Activated gamma-delta T cell treated with Interleukin-2 at 50 U/mL for 16 hours (primary cell): Measurements from ENCODE around the gene KCTD2.
A peak's percentile ranks its signal among the peaks of the same experiment; 100 is the strongest.

Experiments used
- DNase-seq: peaks from one replicate; pipeline ENCODE4 v3.0.0-alpha.2; 2020

KCTD2 gene

DNA sequence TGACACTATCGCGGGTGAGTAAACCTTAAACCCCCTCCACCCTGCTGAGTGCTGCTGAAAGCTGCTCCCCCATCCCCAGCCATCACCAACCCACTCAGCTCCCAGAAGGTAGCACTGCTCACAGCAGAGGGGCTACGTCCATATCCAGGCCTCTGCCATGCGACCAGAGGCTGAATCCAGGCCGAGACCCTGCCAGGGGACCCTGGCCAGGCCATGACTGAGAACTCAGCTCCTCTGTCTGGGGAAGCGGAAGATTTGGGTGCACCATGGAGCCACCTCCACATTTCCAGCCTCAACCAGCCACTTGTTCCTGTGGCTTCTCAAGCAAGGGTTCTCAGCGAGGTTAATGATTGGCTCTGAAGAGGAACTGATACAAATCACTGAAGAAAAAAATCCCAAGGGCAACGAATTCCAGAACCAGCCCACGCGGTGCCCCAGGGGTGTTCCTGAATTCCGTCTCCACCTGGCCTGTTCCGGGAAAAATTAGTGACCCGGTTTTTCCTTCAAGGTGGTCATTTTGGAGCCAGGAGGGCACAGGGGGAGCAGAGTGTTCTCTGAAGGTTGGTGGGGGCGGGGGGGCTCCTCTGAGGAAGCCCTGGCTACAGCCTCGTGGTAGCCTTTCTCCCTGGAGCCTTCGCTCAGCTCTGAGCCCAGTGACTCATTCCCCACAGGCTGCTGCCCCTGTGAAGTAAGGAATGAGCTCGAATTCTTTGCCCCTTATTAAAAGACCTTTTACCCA, 31.4 kb downstream of the KCTD2 start:
- DNase-seq: no peak

DNA sequence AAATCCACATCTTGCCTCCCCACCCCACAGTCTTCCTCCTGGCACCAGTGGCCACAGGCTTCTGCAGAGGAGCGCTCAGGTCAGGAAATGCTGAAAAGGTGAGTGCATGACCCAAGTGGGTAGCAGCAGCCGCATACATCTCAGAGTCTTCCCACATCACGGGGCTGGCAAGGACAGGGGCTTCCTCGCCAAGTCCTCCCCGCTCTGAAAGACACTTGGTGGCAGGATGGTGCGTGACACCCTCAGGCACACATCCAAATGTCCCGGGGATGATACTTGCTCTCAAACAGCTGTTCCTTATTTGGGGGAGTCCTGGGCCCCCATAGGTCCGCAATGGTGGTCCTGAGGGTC, 32.0 kb downstream of the KCTD2 start:
- no peak for DNase-seq

DNA sequence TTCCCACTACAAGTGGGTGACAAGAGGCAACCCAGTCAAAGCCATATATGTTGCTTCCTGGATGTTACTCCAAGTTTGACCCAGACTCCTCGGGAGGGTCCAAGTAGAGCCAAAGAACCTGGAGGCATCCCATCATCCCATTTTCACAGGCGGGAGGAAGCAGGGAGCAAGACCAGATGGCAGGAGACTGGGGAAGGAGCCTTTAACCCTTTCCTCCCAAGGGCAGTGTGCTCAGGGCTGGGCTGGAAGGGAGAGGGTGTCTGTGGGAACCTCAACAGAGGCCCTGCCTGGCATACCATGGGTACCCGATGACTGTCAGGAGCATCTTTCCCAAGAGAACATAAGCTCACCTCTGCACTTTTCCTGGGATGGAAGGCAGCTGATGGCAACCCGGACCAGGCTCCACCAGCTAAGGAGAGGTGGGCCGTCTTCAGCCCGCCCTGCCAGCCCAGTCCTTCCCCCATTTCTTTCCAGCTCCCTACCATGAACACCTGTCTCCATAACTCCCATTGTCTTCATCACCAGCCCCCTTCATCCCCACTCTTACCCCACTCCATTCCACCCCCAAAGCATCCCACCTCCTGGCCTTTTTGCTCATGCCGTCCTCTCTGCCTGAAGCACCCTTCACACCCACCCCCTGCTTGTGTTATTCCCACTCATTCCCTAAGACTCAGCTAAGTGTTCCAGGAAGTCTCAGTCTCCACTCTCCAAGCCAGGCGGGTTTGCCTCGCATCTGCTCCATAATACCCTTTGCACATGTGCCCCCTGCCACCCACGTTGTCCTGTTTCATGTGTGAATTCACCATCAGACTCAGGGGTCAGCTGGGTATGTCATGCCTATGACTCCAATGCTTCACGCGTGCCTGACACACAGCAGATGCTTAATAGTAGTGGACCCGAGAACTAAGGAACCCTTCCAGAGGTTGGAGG, 34.9 kb downstream of the KCTD2 start:
- DNase-seq: no peak

DNA sequence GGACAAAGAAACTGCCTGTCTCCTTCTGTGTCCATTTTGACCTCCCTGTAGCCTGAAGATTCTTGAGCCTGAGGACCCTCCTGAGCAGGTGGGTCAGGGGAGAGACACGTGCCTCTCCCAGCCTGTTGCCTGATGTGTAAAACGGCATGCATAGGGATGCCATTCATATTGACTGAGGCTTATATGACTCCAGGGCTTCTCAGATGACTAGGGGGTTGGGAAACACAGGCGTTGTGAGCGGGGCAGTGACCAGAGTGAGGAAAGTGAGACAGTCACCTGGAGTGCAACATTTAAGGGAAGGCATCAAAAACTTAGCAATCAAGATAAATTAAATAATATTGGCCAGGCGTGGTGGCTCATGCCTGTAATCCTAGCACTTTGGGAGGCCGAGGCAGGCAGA, 35.7 kb downstream of the KCTD2 start:
- DNase-seq: no peak

DNA sequence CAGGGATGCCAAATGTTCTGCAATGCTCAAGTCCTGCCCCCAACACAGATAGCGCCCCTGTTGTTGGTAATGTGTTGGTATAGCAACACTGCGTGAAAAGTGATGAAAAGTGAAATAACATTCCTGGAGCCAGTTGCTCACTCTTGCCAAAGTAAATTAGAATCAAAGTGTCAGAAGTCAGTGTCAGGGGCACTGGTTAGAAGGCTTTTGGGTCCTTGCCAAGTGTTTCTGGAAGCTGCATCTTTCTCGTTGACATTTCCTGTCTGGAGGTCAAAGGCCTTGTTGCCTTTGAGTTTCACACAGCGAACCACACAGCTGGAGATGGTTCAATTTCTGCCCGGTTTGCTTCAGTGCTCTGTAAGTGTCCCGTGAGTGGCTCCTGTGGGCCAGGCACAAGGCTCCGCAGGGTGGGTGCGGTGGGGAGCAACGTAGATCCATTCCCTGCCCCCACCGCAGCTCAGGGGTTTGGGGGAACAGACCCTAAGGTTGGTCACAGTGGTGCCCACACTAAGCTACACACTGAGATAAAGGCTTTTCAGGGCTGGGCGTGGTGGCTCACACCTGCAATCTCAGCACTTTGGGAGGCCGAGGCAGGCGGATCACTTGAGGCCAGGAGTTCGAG, 37.1 kb downstream of the KCTD2 start:
- peak; percentile 20 for DNase-seq

DNA sequence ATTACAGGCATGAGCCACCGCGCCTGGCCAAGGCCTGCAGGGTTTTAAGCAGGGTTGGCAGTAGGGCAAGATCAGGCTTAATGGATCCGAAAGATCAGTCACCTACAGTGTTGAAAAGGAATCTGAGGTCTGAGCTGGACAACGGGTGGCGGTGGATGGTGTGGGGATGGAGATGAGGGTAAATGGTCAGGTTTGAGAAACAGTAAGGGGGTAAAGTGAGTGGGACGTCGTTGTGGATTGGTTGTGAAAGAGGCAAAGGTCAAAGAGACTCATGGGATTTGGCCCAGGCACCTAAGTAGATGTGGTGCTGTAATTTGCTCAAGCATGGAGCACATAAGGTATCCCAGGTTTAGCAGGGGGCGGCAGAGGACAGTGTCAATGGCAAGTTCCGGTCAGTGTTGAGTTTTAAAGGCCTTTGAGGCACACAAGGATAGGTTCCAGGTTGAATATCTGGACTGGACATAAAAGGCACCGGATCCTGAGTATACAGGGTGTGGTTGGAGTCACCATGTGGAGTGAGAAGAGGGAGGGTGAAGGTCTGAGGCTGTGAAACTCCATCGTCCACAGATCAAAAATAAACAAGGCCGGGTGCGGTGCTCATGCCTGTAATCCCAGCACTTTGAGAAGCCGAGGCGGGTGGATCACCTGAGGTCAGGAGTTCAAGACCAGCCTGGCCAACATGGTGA, 39.6 kb downstream of the KCTD2 start:
- no peak for DNase-seq

DNA sequence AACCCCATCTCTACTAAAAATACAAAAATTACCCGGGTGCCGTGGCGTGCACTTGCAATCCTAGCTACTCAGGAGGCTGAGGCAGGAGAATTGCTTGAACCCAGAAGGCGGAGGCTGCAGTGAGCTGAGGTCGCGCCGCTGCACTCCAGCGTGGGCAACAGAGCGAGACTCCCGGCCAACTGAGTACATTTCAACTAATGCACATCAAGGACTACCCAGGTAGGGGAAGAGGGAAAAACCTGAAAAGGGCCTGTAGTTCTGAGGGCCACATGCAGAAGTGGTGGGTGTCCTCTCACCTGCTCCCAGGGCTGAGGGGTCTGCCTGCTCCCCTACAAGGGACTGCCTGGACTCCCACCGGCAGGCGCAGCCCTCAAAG, 40.1 kb downstream of the KCTD2 start:
- no peak for DNase-seq

DNA sequence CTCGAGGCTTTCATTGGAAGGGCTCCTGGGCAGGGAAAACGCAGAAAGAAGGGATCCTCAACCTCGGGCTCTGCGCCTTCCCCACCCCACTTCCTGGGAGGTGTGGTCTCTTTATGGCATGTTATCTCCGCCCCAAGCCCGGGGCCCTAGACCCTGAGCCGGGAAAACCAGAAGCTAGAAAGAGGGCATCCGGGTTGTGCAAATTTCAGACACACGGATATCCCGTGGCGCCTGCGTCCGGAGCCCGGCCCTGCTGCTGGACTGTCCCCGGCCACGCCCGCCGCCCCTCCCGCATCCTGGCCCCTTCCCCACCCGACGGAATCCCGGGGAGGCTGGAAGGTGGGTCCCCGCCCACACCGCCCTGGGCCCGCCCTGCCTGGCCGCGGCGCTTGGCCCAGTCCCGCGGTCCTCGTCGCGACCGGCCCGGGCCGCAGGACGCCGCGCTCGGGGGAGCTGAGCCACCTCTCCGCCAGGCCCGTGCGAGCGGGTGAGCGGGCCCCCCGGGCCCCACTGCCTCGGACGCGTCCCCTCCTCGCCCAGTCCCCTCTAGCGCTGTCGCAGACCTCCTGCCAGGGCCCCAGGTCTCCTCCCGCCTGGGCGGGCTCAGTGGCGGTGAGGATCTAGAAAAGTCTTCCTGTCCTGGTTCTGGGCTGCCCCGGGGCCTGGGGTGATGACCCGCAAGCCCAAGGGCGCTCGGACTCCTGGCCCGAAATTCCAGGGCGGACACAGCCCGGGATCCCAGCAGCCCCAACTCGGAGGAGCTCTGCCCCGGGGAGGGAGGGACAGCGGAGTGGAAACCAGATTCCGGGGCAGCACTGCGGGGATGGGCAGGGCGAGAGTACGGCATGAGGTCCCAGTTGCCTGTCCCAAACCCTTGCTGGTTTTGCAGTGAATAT, 40.8 kb downstream of the KCTD2 start, which contains the start of gene SLC16A5:
Gene SLC16A5 (plus strand): TSS at position 397 of the 896 bp plus-strand sequence. CDS start 5,683 bp downstream, outside the sequence.
- DNase-seq: peak; percentile 47

DNA sequence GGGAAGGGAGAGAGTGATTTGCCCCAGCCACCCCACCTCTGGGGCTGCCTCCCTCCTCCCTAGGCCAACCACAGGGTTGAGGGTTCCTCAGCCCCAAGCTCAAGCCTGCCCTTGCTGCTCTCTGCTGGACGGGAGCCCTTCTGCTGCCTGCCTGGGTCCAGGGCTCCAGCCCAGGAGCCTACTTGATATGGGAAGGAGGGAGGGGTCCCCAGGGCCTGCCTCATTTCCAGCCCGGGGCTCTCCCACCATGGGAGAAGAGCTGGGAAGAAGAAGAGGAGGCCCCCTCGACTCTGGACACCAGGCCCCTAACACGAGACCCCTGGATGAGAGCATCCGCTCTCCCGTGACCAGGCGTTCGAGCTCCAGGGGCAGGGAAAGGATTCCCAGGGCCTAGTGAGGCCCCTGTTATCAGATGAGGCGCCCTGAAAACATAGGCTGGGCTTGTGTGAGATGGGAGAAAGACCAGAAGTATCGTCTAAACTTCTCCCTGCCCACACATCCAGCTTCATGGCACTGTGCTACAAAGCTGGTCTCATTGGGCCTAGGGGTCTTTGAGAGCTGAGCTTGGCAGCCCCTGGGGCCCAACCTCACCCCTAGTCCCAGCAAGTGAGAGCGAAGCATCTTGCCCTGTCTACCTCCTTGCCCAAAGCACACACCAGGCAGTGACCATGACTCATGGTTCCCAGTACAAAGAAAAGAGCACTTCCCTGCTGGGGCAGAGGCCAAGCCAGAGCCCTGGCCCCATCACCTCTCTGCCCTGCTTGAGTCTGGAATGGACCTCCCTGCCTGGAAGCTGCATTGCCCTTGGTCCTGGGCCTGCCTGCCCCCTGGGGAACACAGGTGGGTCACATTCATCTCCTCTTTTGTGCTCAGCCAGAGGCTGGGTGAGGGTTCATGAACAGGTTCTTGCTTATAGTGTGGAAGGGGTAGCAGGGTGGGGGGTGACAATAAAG, 41.7 kb downstream of the KCTD2 start:
- DNase-seq: no peak

DNA sequence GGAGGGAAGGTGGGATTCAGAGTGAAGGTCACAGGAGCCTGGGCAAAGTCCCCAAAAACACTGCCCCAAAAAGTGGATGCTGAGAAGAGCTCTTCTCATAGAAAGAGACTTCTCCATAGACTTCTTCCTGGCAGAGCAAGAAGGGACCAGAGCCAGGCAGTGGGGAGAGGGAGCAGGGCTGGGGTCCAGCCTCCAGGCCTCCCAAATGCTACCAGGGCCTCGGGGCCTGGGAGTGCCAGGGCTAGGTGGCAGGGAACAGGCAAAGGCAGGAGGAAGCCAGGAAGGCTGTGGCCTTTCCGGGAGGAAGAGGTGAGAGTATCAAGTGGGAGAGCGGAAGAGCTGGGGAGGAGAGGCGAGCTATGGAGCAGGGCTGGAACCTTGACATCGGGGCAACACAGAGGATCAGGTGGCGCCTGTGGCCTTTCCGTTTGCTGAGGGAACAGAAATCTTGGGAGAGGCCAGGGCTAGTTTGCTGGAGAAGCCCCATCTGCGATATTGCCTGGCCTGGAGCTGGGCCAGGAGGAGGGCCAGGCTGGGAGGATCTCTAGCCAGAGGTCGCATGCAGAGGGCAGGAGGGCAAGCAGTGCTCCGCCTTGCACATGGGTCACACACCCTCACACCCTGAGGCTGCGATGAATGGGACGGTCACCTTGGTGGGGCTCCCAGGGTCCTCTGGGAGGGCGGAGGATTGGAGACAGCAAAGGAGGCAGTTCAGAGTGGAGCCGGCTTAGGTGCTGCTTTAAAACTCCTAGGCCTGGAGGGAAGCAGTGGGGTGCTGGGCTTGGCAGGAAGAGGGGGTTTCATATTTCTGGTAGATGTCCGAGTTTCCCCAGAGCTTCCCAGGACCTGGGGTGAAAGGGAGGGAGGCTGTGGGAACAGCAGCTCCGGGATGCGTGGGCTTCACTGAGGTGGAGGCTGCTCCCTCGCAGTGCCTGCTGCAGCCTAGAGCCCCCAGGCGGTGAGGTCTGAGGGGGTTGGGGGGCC, 44.1 kb downstream of the KCTD2 start:
- DNase-seq: no peak

DNA sequence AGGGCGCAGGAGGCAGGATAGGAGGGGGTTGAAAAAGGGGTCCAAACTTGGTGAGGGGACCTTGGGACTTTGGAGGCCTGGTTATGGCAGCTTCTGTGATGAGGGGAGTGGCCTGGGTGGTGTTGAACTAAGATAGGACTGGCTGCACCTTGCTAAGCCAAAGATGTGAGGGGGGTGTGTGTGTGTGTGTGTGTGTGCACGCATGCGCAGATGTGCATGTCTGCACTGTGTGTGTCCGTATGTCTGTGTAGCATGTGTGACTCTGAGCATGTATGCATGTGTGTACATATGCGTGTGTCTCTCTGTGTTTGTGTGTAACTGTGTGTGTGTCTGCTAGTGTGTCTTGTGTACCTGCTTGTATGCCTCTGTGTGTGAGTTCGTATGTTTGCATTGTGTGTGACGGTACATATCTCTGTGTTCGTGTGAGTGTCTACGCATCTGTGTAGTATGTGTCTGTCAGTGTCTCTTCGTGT, 44.9 kb downstream of the KCTD2 start:
- DNase-seq: no peak

DNA sequence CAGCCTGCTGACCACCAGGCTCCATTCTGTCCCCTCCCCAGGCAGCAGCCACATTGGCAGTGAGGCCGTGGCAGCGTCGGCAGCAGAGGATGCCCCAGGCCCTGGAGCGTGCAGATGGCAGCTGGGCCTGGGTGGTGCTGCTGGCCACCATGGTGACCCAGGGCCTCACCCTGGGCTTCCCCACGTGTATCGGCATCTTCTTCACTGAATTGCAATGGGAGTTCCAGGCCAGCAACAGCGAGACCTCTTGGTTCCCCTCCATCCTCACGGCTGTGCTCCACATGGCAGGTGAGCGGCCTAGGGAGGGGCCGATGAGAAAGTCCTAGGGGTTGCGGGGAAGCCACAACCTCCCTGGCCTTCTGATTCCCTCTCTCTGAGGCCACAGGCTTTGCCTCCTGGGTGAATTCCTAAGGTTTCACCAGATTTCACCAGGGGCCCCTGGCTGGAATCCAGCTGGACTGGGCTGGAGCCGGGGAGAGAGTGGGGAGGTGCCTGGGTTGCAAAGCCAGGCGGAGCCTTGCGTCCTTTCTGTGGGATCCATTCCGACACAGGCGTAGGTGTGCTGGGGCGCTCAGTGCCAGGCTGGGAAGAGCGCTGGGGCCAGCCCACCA, 46.6 kb downstream of the KCTD2 start:
- no peak for DNase-seq

DNA sequence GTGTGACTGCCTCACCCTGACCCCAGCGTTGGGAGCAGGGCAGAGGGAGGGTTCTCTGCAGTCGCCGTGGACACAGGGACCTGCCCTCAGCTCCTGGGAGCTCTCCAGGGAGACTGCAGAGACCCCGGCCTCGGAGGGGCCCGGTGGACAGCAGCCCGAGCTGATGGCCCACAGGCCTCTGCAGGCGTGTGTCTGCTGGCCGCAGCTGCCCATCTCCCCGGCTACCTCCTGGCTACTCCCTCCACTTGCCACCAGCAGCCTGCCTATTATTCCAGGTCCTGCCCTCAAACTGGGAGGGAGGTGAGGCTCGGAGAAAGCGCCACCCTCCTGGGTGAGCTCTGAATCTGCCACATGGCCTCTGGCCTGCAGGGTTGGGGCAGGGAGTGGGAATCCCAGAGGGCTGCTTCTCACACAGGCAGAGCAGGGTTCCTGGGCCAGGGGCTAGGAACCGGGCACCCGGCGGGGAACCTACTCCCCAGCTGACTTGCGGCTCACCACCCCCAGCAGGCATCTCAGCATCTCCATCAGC, 47.9 kb downstream of the KCTD2 start:
- DNase-seq: no peak

DNA sequence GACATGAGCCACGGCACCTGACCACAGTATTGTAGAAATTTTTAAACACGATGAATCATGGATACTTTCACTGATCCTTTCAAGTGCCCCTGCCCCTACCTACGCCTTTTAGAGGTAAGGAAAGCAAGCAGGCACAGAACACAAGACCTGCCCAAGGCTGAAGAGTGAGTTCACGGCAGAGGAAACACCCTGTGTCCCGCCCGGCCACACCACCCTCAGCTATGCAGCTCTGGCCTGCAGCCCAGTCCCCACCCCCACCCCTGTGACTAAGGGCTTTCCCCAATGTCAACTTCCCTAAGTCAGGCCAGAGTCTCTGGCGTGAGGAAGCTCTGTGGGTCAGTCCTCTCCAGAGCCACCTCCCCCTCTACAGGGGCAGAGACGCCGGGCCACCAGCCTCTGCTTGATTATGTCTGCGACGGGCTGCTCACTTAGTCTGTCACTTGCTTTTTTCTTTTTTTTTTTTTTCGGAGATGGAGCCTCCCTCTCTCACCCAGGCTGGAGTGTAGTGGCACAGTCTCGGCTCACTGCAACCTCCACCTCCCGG, 49.1 kb downstream of the KCTD2 start:
- DNase-seq: no peak

DNA sequence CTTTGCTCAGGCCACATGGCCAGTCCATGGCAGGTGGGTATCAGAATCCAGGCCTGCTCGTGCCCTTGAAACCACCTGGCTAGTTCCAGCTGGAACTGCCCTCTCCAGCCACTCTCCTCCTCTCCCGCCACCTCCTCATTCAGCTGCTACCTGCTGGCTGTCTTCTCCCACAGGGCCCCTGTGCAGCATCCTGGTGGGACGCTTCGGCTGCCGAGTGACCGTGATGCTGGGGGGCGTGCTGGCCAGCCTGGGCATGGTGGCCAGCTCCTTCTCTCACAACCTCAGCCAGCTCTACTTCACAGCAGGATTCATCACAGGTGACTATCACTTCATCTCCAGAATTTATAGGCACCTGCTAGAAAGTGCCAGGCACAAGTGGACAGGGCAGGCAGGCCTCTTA, 50.8 kb downstream of the KCTD2 start:
- DNase-seq: no peak

DNA sequence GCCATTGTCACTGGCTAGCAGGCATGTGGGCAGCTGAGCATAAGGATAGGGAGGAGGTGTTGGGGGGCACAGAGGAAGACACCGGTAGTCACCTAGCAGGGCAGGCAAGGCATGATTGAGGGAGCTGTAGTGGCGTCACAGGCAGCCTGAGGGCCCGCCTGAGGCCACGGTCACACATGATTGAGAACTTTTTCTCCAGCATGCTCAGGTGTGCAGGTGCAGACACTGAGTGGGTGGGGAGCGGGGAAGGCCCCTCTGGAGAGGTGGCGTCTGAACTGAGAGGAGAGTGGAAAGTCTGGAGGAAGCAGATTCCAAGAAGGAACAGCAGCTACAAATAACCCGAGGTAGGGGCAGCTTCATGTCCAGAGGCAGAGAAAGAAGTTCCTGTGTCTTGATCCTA, 51.8 kb downstream of the KCTD2 start:
- DNase-seq: no peak

DNA sequence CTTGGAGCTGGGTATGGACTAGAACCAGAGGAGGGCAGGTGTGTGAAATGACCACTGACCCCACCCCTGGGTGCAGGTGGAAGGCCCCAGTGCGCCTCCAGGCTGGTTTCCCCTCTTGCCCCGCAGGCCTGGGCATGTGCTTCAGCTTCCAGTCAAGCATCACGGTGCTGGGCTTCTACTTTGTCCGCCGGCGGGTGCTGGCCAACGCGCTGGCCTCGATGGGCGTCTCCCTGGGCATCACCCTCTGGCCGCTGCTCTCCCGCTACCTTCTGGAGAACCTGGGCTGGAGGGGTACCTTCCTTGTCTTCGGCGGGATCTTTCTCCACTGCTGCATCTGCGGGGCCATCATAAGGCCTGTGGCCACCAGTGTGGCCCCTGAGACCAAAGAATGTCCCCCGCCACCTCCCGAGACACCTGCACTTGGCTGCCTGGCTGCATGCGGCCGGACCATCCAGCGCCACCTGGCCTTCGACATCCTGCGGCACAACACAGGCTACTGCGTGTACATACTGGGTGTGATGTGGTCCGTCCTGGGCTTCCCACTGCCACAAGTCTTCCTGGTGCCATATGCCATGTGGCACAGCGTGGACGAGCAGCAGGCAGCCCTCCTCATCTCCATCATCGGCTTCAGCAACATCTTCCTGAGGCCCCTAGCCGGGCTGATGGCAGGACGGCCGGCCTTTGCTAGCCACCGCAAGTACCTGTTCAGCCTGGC, 53.0 kb downstream of the KCTD2 start:
- no peak for DNase-seq

DNA sequence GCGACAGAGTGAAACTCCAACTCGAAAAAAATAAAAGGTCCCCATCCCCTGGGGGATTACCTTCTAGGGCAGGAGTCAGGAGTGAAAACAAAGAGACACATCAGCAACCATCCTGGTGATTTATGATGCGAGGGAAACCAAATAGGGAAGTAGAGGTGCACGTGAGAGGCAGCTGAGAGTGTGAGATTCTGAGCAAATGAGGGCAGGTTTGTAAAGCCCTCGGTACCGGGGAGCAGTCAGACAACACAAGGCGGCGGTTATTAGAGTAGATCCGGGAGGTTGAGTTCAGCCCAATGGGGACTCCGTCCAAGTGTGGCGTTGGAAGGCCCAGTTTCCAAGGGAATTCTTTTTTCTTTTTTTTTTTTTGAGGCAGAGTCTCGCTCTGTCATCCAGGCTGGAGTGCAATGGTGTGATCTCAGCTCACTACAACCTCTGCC, 55.4 kb downstream of the KCTD2 start:
- no peak for DNase-seq
